ENCODE measurements around the gene COL5A1.
A peak's percentile ranks its signal among the peaks of the same experiment; 100 is the strongest.

COL5A1 gene

GRCh38 chr9:134730761-134731496 lies 89.3 kb downstream of the COL5A1 start:
- DNase-seq, result no peak

GRCh38 chr9:134731497-134732391 lies 90.1 kb downstream of the COL5A1 start:
- DNase-seq, result no peak

GRCh38 chr9:134732392-134733110 lies 90.9 kb downstream of the COL5A1 start:
- no peak for DNase-seq

- DNase-seq, result no peak
Measured at GRCh38 chr9:134733480-134734232, 92.1 kb downstream of the COL5A1 start.

GRCh38 chr9:134734270-134734669 lies 92.7 kb downstream of the COL5A1 start:
- DNase-seq, result no peak

GRCh38 chr9:134735441-134736175 lies 94.0 kb downstream of the COL5A1 start:
- DNase-seq, result no peak

GRCh38 chr9:134736791-134737497 lies 95.3 kb downstream of the COL5A1 start:
- DNase-seq, result no peak

GRCh38 chr9:134737842-134738580 lies 96.4 kb downstream of the COL5A1 start:
- DNase-seq, result no peak

- DNase-seq, result peak; percentile 96
Measured at GRCh38 chr9:134738869-134739659, 97.5 kb downstream of the COL5A1 start.

- DNase-seq, result no peak
Measured at GRCh38 chr9:134739660-134739968, 98.0 kb downstream of the COL5A1 start.

GRCh38 chr9:134740071-134740470 lies 98.5 kb downstream of the COL5A1 start:
- DNase-seq, result no peak

- DNase-seq, result no peak
Measured at GRCh38 chr9:134741846-134742245, 100.2 kb downstream of the COL5A1 start.

GRCh38 chr9:134742822-134743535 lies 101.4 kb downstream of the COL5A1 start:
- DNase-seq, result no peak

GRCh38 chr9:134743853-134744252 lies 102.2 kb downstream of the COL5A1 start:
- no peak for DNase-seq

GRCh38 chr9:134744385-134745295 lies 103.0 kb downstream of the COL5A1 start:
- DNase-seq, result no peak

GRCh38 chr9:134747951-134748489 lies 106.4 kb downstream of the COL5A1 start:
- no peak for DNase-seq

GRCh38 chr9:134748591-134748990 lies 107.0 kb downstream of the COL5A1 start:
- DNase-seq, result no peak
